ENCODE measurements around the gene ADAMTS17.

The ADAMTS17 gene

GRCh38 chr15:99923711-99924110, 418.1 kb downstream of the ADAMTS17 start:
- Histone ChIP-seq H3K9ac (no peak overlapping the region), H3K36me3 (no peaks in the 10 kb centered on the region), H3K27me3 (no peaks in the 10 kb centered on the region), H3K9me3 (no peaks in the 10 kb centered on the region), H3K4me2 (no peak overlapping the region), H3K27ac (no peak overlapping the region), H3K4me1 (peaks cover 2% of the 10 kb centered on the region; the same call in 1 of the 2 replicates), H4K20me1 (no peaks in the 10 kb centered on the region), H3K4me3 (no peak overlapping the region)
- no peak for TF ChIP-seq Cebpa-rat (IDR thresholded peaks at IDR 0.05)

Measured in BLaER1 (cell line).